ENCODE results near the gene TARBP2. TPM values are rescaled to one million over a fixed set of nuclear protein-coding genes. Genes with fewer than 3 reads are reported as not detected.
A peak's percentile ranks its signal among the peaks of the same experiment; 100 is the strongest.

The TARBP2 gene, protein sequence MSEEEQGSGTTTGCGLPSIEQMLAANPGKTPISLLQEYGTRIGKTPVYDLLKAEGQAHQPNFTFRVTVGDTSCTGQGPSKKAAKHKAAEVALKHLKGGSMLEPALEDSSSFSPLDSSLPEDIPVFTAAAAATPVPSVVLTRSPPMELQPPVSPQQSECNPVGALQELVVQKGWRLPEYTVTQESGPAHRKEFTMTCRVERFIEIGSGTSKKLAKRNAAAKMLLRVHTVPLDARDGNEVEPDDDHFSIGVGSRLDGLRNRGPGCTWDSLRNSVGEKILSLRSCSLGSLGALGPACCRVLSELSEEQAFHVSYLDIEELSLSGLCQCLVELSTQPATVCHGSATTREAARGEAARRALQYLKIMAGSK
- total RNA-seq, result 10 to 100 TPM; 23.4 to 45.7 TPM

- H3K4me3 ChIP-seq, result peak within 1 kb of the TSS; percentile 50 to 65
- H3K9me3 ChIP-seq, result no peaks in the 10 kb centered on the region
- WGBS, result under 1% methylated on average over 68 of the region's 74 CpGs
- intact Hi-C loops (cut with DNase I), result loop anchor here (5.0 to 10.0 kb wide), 3 partner anchors 49 to 446 kb away; partner anchors contain the start of genes AAAS, PCBP2 and TNS2
- DNase-seq (ENCODE audit: low spot score), result peak; percentile 99
- no peaks in the 10 kb centered on the region for H3K27me3 ChIP-seq (replicated peaks; ENCODE audit: insufficient read depth)
- peak within 1 kb of the TSS; percentile 95 to 97 for H3K27ac ChIP-seq
- H3K36me3 ChIP-seq, result no peaks in the 10 kb centered on the region
- TF ChIP-seq, protein P1, sequence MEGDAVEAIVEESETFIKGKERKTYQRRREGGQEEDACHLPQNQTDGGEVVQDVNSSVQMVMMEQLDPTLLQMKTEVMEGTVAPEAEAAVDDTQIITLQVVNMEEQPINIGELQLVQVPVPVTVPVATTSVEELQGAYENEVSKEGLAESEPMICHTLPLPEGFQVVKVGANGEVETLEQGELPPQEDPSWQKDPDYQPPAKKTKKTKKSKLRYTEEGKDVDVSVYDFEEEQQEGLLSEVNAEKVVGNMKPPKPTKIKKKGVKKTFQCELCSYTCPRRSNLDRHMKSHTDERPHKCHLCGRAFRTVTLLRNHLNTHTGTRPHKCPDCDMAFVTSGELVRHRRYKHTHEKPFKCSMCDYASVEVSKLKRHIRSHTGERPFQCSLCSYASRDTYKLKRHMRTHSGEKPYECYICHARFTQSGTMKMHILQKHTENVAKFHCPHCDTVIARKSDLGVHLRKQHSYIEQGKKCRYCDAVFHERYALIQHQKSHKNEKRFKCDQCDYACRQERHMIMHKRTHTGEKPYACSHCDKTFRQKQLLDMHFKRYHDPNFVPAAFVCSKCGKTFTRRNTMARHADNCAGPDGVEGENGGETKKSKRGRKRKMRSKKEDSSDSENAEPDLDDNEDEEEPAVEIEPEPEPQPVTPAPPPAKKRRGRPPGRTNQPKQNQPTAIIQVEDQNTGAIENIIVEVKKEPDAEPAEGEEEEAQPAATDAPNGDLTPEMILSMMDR (IDR thresholded peaks at IDR 0.05), result peak in 2 of 4 experiments; percentile 26 to 41
- TF ChIP-seq POLR2AphosphoS5 (IDR thresholded peaks at IDR 0.05) (peak; percentile 90), POLR2A (IDR thresholded peaks at IDR 0.05) (no peak)
- peaks cover 9% of the 10 kb centered on the region for H3K4me1 ChIP-seq (replicated peaks)
Measured at GRCh38 chr12:53500776-53501614, at the start of gene TARBP2. TARBP2 (plus strand) TSS chr12:53501283; CDS start chr12:53501409, 126 bp downstream.

- Histone ChIP-seq H3K36me3 (peaks cover 2 to 24% of the 10 kb centered on the region in 2 donors), H3K9me3 (no peaks in the 10 kb centered on the region), H3K4me1 (replicated peaks) (peaks cover 6% of the 10 kb centered on the region), H3K27ac (peak within 1 kb of the TSS; percentile 97), H3K4me3 (peak within 1 kb of the TSS; percentile 72 to 85), H3K27me3 (replicated peaks; ENCODE audit: insufficient read depth) (no peaks in the 10 kb centered on the region)
- peak; percentile 98 for DNase-seq (ENCODE audit: low spot score)
- peak; percentile 63 for TF ChIP-seq POLR2A (IDR thresholded peaks at IDR 0.05)
- peak; percentile 99 for TF ChIP-seq POLR2AphosphoS5 (IDR thresholded peaks at IDR 0.05)
- TF ChIP-seq, protein P1 (IDR thresholded peaks at IDR 0.05), result peak; percentile 71 to 98 (median 92)
- intact Hi-C loops (cut with DNase I), result loop anchor here (5.0 kb wide), 1 partner anchor 51 kb away; the partner anchor contains the start of gene TARBP2
- WGBS, result under 1% methylated on average over 22 of the region's 32 CpGs
Measured at GRCh38 chr12:53451661-53452158, 49.4 kb upstream of the TARBP2 start, which contains the start of gene PCBP2. PCBP2 (plus strand) TSS chr12:53452102; CDS start chr12:53454801, 2,699 bp downstream.

GRCh38 chr12:53452159-53453077 is 48.7 kb upstream of the TARBP2 start:
- Histone ChIP-seq H3K36me3 (peaks cover 6 to 29% of the 10 kb centered on the region in 2 donors), H3K27ac (peak overlapping the region; percentile 97), H3K4me3 (peak overlapping the region; percentile 72 to 85), H3K27me3 (replicated peaks; ENCODE audit: insufficient read depth) (no peaks in the 10 kb centered on the region), H3K4me1 (replicated peaks) (peaks cover 6% of the 10 kb centered on the region), H3K9me3 (no peaks in the 10 kb centered on the region)
- peak; percentile 77 for DNase-seq (ENCODE audit: low spot score)
- no peak for TF ChIP-seq POLR2A (IDR thresholded peaks at IDR 0.05)
- TF ChIP-seq, protein P1 (IDR thresholded peaks at IDR 0.05), result peak in 2 of 4 experiments; percentile 16 to 60
- TF ChIP-seq POLR2AphosphoS5 (IDR thresholded peaks at IDR 0.05), result peak; percentile 39
- WGBS, result under 1% methylated on average over 59 of the region's 82 CpGs
- intact Hi-C loops (cut with DNase I), result loop anchor here (5.0 kb wide), 1 partner anchor 50 kb away; the partner anchor contains the start of gene TARBP2
